HG02623 (cell line): ENCODE results near the gene PKHD1.

Experiments used
- ATAC-seq: cut with Tn5 transposase; IDR thresholded peaks from one replicate; pipeline ENCODE4 v1.9.1; 2021; ENCODE audit warnings: moderate library complexity; ENCODE audit not compliant: unreplicated experiment

PKHD1 gene

DNA sequence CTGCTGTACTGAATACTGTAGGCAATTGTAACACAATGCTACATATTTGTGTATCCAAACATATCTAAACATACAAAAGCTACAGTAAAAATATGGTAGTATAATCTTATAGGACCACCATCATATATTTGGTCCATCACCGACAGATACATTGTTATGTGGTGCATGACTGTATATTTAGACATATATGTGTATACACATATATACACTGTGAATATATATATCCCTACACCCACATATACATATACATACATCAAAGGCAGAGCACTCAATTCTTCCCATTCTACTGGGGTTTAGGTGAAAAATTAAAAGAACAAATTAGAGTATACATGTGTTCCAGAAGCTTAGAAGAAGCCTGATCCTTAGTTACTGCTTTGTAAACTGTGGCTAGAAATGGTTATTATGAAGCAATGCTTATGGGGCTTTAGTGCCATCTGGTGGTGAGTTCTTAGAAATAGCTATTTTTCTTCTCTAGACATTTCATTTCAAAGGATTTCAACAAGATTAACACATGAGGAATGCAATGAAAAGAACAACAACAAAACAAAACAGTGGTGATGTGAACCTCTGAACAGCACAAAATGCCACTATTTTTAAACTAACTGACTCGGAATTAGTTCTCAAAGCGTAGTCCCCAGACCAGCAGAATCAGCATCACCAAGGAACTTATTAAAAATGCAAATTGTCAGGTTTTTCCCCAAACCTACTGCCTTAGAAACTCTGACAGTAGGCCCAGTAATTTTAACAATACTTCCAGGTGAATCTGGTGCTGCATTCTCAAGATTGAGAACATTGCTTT lies 38.0 kb downstream of the PKHD1 start:
- ATAC-seq: no peak

DNA sequence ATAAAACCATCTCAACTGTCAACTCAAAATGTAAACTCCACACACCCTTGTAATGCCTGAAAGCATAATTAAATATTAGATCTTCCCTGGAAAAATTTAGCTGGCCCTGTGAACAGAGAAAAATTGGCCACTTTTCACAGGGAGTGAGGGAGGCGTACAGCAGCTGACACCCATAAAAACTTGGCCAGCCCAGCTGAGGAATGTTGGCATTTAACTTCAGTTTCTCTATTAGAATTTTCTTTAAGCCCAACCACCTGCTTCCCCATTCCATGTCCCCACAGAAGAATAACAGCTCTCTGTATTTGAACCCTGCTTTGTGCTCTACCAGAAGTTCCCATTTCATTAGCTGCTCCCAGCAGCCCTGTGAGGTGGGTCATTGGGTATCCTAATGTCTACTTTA lies 41.0 kb downstream of the PKHD1 start:
- ATAC-seq: no peak

DNA sequence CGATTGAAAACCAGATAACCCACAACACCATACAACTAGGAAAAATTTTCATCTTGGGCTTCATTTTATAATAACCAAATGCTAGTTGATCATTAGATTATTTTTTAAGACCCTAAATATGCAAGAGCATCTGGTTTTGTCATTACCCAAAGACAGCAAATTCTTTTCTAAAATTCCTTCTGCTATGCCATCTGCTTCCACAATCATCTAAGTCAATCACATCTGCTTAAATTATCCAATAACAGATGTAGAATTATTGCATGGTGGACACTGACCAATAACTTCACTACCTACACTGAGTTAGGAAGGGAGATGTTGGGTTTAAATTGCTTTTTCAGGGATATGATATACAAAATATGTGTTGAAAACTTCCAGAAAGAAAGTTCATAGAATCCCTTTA lies 41.9 kb downstream of the PKHD1 start:
- no peak for ATAC-seq

DNA sequence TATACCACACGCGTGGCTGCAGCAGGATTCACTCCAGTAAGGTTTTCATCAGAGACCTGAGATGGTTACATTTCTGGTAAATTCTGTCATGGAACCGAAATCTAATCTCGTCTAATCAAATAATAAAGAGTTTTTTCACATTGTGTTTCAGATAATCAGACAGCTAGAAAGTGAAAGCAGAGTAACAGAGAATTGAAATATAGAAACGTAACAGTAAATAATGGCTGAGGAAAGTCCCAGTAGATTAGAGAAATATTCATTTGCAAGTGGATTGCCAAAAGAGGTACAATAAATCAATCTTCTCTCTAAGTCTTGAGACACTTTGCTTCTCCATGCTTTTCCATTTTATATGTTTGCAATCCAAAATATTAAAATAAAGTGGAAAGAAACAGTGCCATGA lies 42.4 kb downstream of the PKHD1 start:
- no peak for ATAC-seq

DNA sequence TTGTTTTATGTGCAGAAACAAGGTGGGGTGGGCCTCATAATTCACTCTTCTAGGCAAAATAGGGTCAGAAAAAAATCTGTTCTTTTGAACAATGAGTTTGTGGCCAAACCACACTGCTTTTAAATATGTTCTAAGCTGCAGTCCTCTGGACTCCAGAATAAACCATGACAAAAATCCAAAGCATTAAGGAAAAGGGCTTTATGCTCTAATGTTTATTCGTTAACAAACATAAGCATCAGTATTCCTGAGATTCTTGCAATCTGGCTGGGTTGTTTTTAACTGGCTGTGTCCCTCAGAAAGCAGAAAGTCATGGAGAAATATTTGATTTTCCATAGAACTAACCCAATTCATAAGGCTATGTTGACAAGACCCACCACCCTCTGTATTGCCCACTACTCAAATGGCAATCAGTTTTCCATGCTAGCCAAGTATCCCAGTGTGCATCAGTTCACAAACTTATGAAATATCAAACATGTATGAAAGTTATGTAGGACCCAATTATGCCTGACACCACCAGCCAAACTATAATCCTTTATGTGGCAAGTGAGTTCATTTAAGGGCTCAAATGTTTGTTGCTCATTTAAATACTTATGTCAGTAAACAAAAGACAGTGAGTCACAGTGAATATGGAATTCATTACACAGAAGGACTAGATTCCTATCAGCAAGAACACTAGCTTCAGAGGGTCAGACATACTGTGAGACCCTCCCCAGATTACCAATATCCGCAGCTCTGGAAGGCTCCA lies 45.1 kb downstream of the PKHD1 start:
- no peak for ATAC-seq

DNA sequence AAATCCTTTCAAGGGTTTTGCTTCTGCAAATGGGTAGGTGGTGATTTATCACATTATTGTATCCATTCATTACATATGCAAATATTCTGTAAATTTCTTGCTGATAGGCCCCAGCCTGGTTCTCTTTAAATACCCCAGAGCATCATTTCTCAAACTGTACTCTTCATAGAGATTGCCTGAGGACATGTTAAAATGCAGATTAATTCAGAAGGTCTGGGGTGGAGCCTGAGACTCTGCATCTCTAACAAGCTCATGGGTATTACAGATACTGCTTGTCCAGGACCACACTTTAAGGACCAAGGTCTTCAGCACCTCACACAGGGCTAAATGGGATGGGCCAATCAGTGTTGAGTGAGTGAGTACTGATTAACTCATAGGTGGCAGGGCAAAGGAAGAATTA lies 46.3 kb downstream of the PKHD1 start:
- ATAC-seq: no peak

DNA sequence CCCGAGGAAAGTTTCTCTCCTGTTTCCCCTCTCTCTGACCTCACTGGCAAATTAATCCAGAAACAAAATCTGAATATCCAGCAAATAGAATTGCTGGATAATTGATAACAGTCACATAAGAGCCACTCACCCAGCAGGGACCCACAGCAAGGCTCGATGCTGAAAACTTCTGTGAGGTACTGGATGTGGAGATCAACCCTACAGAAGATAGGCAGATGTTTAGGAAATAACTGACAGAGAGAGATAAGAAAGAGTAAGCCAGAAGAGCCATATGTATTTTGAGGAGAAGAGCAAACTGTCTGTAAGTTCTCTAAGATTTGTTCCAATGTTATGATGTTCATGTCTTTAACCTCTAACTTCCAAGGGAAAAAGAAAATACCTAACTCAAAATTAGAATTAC lies 59.7 kb downstream of the PKHD1 start:
- no peak for ATAC-seq

DNA sequence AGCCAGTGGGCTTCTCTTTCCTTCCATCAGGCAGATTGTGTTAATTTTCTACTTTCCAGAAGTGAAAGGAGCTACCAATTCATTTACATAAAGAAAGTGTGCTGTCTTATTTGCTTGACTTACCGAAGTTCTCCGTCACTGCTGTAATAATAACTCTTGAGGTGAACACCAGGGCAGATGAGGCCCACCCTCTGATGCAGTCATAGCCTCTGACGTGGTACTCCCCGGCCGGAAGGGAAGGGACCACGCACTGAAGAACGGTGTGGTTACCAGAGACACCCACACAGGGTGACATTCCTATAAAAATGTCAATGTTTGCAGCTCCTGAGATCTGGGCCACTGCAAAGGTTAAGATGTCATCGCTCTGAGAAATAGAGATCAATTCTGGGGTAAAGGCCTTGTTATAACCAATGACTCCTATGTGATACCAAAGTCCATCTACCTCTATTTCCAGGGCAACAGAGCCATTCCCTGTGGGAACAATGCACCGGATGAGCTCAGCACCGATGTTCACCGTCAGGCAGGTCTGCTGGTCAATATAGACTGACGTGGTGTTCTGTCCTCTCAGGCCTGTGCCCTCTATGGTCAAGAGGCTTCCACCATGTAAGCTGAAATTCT lies 62.9 kb downstream of the PKHD1 start:
- ATAC-seq: no peak

DNA sequence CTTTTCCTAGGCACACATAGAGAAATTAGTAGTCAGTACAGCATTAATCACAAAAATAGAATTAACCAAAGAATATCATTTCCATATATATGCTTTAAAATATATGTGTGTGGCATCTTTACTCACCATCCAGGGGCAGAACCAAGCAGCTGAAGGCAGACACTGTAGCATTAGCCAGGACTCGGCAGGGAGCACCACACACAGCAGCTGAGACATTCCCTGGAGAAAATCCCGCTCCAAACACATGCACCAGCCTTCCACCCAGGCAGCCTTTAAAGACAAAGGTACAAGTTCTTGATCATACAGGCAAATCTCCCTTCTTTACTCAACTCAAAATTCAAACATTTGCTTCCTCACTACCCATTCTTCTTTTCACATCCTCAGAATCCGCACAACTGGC lies 64.7 kb downstream of the PKHD1 start:
- ATAC-seq: no peak

DNA sequence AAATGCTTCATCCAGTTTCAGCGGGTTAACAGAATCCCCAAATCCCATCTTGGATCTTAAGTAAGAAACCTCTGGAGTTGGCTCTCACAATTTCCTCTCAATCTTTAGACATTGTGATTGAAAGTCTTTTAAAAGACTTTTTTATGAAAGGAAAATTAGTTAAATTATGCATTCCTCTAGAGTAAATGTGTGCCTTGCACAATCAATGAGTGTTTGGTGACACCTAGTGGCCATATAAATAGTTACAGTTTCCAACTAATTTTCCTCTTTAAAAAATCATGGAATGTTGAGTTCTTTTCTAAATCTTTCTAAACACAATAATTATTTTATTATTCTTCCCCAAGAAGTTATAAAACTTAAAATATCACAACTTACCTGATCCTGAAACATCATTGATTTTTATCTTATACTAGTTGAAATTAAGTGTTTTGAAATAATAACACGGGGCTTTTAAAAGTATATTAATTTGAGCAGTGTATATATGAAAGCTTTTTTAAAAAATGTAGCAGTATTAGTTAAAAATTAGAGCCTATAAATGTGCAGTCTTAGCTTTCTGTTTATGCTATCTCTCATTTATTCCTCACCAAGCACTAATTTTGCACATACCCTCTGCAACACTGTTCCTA lies 66.4 kb downstream of the PKHD1 start:
- ATAC-seq: no peak

DNA sequence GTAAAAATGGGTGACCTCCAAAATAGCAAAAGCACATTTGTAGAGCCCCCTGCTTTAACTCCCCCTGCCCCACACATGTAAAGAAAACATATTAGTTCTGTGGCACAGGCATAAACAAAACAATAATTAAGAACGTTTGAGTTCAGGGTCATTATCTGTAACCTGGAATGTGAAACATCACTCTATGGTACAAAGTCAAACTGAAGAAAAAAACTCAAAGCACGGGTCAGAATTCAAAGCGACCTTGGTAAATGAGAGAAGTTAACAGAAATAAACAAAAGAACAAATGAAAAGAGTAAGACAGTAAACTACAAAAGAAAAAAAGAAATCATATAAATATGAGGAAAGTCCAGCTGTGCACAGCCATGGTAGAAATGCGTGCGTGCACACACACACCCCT lies 67.5 kb downstream of the PKHD1 start:
- ATAC-seq: no peak

DNA sequence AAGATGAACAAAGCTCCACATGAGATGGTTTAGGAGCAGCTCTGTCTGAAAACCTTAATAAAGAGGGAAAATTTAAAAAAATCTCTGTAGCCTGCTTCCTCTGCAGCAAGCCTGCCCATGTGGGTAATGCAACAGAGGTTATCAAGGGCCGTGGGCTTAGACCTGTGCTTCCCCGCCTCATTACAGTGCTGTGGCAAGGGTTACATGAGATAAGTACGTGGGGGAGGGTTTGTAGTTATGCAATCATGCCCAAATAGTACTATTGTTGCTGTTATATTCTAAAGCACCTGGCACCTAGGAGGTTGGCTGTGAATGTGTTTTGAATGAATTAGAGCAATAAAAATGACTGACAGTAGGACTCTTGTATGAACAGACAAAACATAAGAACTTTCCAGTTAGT lies 68.3 kb downstream of the PKHD1 start:
- no peak for ATAC-seq

DNA sequence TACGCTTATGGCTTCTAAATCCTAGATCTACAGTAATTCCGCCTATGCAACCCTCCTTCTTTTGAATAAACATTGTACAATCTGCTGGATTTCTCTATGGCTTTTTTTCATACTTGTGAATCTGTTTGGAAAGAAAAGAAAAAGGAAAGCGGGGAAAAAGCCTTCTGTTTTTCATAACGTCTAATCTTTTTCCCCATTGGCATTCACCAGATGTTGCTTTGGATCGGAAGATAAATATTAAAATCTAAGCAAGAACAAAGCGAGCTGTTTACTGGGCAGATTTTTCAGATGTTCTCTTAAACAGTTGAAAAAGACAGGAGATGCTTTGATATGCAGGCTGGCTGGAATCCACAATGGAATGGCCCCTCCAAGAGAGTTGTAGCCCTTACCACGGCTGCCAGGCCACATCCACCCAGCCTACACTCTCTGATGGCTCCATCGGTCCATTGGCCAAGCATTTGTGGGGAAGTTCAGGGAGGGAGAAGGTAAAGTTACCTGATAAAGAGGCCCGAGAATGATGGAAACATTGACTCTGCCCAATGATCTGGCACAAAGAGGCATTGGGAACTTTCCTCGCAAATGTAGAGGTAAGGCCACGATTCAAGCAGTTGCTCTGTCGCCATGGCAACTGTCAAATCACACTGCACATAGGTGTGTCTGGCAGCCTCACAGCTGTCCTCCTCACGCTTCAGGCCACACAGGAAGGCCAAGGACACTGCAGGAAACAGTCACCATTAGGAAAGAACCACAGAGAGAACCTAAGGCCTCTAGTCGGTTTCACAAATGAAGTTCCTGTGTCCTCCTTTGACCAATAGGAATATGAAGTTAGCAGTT lies 70.3 kb downstream of the PKHD1 start:
- no peak for ATAC-seq

DNA sequence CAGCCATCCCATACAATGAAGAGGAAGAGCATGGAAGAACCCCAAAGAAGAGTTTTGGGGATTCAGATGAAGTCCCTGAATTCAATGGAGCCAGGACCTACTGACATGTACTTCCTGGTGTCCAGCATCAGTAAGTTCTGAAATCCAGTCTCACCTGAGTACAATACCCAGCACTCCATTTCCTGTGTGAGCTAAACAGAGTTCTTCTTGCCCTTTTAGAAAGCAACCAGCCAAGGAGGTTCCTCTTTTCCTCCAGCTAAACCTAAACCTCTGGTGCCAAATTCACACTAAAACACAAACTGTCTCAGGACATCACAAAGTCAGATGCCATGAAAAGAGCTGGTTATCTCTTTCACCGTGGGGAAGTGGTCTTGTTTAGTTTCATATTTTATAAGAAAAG lies 71.5 kb downstream of the PKHD1 start:
- ATAC-seq: no peak

DNA sequence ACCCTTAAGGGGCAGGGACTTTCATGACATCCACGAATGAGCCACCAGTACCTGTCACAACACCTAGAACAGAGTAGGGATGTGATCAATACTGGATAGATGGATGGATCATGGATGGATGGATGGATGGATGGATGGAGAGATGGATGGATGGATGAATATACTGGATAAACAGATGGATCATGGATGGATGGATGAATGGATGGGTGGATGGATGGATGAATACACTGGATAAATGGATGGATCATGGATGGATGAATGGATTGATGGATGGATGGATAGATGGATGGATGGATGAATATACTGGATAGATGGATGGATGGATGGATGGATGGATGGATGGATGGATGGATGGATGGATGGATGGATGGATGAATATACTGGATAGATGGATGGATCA lies 73.0 kb downstream of the PKHD1 start:
- no peak for ATAC-seq

DNA sequence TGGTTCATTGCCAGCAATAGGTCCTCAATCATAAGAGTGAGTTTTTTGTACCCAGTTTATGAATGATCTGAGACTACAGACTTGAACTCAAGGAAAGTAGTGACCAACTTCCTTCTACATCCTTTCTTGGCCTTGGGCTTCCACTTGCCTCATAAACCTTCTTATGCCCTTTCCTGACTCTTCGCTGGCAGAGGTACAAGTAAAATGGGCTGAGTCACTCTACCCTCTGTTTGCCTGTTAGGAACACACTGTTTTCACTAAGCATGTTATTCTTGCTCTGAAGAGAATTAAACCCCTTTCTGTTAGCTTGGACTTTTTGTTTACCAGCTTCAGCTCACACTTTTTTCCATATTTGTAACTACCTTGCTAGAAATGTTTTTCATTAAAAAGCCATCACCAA lies 74.4 kb downstream of the PKHD1 start:
- no peak for ATAC-seq

DNA sequence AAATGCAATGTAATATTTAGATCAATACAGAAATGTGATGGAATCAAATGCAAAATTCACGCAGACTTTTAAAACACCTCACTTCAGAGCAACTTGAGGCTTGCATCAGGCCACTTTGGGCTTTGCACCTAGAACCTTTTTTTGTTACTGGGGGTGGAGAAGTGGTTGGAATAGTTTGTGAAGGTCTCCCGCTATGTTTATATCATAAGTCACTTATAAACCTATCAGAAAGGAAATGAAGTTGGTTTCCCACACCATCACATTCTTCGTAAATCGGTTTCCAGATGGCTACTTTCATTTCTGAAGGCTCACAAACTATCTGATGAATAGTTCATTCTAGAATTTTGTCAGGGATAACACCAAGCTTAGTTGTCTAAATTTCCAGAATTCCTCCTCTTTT lies 74.8 kb downstream of the PKHD1 start:
- ATAC-seq: no peak

DNA sequence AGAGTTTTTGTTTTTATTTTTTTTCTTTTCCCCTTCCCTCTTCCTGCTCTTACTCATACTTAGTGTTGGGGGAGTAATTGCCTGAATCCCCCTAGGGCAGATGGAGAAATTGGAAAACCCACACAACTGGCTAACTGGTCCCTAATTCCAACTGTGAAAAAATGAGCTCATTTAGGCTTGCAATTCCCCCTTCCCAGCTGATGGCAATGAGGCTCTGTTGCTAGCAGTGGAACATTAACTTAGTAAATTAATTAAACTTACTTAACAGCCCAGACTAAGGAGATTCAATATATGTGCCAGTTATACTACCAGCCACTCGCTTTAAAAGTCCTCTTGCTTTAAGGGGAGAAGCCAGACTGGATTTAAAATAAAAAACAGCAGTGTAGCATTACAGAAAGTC lies 76.6 kb downstream of the PKHD1 start:
- no peak for ATAC-seq

DNA sequence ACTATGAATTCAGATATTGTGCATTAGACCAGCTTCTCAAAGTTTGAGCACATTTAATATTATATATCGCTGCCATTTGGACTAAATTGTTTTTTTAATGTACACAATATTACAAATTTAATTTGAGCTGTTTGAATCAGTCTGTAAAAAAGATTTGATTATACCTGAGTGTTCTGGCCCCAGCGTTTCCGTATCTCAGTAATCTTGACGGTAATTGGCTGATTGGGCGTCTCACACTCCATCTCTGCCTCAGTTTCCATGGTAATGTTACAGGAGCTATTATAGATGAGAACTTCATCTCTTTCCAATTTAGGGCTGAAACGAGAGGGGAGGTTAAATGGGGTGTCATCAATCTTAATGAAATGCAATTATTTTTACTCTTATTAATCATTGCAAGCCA lies 77.3 kb downstream of the PKHD1 start:
- ATAC-seq: no peak

DNA sequence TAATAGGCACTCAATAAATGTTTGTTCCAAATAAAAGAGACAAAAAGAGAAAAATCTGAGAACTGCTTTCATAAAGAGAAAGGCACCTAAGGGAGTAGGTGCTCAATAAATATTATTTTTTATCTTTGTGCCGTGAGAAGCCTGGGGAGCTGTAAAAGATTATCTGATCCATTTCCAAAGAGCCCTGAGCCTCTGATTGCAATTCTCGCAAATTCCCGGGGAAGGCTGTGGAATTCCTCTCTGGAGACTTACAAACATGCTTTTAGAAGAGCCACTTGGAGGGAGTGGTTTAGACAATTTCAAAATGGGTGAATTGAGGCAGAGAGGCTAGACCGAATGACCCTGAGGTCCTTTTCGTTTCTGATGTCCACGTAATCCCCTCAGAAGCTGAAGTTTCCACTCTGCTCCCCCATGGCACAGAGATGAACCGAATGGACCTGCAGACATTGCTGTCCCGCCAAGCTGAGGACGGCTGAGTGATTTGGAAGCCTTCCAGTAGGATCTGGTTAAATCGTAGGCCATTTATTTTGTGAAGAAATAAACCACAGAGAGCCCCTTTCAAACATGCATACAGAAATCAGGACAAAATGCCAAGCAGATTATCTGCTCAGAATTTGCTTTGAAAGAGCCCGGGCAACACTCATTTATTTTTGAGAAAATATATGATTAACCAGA lies 77.8 kb downstream of the PKHD1 start:
- no peak for ATAC-seq
